ENCODE results near the gene ICOS.
"Not testable (repeated sequence)": the region's sequence is repeated elsewhere in the genome, so short reads cannot be mapped to it uniquely, and the experiment has no call there.

Gene ICOS

DNA sequence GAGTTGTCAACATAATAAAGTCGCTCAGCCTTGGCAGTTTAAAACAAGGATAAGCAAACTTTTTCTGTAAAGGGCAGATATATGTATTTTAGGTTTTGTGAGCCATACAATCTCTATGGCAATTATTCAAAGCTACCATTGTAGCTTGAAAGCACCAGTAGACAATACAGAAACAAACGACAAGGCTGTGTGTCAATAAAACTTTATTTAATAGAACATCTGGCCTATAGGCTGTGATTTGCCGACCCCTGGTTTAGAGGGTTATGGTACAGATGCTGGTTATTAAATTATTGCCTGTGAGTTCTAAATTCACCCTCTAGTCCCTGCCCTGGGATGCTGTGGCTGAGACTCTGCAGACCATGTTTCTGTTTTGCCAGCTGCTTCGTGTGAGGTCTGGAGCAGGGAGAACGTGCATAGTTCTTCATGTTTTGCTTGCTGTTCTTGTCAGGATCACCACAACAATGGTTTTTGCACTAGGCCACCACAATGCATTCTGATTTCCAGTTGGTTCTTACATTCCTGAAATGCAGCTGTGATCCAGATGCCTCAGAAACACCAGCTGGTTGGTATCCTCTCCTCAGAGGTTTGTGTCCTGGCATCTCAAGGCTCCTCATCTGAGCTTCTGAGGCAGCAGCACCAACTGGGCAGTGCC, 46.6 kb downstream of the ICOS start:
- DNase-seq, result no peak

DNA sequence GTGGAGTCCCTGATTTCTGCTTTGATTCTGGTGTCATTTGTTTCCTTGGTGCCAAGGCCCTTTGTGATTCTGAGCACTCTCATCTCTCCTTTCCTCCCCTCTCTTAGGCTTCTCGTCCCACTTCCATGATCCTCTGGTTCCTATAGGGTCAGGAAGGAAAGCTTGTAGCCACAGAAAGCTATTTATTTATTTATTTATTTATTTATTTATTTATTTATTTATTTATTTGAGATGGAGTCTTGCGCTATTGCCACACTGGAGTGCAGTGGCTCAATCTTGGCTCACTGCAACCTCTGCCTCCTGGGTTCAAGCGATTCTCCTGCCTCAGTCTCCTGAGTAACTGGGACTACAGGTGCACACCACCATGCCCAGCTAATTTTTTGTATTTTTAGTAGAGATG, 49.4 kb downstream of the ICOS start:
- not testable (repeated sequence) for DNase-seq

DNA sequence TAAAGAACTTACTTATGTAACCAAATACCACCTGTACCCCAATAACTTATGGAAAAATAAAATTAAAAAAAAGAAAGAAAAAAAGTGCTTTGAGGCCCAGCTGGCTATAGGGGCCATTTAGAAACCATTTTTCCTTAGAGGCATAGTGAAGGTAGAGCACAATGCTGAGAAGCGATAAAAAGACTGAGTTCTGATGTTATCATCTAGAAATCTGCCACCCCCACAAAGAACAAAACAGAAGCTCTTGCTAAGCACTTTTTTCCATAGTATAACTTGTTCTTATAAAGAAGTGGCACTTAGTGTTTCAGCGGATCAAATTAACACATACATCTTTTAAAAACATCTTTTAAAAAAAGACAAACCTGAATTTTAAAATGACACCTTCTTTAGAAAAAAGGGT, 51.4 kb downstream of the ICOS start:
- DNase-seq, result no peak

DNA sequence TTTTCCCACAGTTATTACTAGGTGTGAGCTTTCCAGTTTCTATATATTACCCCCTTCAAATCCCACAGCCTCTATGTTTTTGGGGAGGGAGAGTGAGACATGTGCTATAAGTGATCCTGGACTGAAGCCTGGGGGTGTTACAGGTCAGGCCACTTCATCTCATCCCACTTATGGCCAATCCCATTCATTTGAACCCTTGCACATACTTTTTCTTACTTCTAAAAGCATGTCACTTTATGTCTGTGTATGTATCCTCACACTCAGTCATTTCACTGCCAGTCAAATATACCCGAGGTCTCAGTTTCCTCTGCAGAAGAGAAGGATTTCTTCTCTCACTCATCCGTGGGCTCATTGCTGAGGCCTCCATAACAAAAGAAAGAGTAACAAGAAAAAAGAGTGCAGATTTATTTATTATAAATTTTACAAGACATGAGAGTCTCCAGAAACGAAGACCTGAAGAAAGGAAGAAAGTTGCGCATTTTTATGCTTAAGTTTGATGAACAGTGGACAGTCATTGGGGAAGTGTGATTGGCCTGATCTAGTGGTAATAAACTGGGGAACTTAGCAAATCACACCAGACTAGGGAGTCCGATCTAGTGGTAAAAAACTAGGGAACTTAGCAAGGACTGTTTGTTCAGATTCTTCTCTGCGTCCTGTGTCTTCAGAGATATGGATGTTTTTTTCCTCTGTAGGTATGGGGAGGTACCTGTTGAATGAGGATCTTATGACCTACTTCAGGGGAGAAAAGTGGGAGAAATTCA, 52.1 kb downstream of the ICOS start:
- DNase-seq, result no peak

DNA sequence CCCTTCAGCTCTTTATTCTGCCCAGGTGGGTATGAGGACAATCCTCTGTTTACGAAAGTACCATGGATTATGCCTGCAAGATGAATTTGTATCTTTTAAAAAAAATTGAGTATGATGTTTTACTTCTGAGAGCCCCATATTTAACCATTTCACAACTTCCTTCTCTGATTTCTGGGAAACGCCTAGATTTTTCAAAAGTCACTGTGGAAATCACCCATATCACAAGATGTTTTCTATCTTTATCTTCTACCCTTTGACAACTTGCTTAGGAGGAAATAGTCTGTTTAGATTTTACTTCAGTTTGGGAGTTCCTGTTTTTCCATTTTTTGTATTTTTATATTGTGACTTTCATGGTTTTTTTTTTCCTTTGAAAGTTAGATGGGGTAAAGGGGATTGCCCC, 53.0 kb downstream of the ICOS start:
- DNase-seq, result no peak

DNA sequence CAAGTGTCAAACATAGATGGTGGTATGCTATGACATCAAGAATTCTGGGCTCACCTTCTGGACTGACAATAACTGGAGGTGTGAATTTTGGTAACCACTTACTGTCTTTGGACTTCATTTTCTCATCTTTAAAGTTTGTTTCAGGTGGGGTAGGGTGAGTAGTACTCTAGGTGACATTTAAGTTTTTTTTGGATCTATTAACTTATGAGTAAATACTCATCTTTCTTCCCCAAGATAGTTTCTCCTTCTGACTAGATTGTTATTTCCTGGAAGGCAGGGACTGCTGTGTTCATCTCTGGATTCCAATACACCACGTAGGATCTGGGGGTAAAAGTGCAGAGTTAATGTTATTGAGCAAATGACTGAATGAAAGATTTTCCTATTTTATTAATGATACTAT, 55.9 kb downstream of the ICOS start:
- DNase-seq, result no peak

DNA sequence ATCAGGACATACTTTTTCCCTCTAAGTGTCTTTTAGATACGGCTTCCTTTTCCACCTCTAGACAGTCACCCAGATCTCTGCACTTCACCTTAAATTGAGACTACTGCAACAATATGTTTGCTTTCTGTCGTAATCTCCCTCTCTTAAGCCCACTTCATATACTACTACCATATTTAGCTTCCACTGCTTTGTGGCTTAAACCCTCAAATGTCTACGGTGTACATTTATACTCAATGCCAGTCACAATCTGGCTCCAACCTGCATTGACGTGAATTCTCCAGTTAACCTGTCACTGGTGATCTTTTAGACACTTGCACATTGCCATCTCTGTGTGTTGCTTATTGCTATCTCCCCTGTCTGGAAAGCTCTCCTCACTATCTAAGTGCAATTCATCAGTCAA, 56.4 kb downstream of the ICOS start:
- no peak for DNase-seq

DNA sequence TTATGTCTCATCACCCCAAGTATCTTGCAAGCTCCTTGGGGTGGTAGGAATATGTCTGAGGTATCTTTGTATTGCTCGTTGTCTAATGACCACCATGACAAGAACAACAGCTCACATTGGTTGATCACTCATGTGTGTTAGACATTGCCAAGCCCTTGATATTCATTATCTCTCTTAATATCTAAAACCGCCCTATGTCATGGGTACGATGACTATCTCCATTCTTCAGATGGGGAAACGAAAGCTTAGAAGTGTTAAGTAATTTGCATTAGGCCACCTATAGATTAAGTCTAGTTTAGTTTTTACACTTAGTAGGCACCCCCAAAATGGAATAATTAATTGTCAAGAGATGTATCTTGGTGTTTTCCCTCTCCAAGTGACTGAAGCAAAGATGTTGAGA, 57.0 kb downstream of the ICOS start:
- DNase-seq, result no peak

DNA sequence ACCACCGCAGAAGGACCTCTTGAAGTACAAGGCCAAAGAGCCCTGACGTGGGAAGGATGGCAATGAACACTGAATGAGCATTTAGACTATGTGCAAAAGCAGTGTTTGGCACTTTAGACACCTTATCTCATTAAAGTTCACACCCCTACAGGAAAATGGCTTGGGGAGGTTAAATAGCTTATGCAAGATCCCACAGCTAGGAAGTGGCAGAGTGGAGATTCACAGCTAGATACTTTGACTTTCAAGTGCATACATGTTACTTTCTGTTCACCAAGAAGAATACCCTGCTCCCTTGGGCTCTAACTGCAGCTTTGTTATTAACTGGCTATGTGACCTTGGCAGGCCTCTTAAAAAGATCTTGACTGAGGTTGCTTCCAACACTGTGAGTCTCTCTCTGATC, 58.2 kb downstream of the ICOS start:
- DNase-seq, result no peak

DNA sequence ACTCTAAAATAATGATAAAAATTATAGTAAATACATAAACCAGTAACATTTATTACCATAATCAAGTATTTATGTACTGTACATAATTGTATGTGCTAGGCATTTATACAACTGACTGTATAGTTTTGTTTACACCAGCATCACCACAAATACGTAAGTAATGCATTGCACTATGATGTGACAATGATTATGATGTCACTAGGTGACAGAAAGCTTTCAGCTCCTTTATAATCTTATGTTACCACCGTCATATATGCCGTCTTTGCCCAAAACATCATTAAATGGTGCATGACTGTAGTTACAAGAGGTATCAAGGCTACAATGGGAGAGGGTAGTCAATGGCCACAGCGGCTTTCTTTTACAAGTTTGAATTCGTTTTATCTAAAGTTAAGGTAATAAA, 60.1 kb downstream of the ICOS start:
- no peak for DNase-seq

DNA sequence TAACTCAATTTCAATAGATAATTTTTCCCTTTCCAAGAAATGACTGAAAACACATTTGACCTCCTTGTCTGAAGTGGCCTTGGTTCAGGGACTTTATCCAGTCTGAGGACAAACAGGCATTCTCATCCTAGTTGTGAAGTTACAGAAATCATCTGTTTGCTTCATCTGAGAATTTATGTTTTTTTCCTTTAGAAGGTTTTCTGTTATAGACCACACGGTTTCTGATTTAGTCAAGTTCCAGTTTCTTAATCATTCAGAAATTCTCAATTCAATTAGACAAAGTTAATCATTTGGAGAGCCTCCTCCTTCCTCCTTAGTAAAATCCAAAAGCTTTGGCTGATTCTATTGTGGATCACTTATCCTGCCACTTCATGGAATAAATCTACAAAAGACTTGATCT, 60.9 kb downstream of the ICOS start:
- no peak for DNase-seq

DNA sequence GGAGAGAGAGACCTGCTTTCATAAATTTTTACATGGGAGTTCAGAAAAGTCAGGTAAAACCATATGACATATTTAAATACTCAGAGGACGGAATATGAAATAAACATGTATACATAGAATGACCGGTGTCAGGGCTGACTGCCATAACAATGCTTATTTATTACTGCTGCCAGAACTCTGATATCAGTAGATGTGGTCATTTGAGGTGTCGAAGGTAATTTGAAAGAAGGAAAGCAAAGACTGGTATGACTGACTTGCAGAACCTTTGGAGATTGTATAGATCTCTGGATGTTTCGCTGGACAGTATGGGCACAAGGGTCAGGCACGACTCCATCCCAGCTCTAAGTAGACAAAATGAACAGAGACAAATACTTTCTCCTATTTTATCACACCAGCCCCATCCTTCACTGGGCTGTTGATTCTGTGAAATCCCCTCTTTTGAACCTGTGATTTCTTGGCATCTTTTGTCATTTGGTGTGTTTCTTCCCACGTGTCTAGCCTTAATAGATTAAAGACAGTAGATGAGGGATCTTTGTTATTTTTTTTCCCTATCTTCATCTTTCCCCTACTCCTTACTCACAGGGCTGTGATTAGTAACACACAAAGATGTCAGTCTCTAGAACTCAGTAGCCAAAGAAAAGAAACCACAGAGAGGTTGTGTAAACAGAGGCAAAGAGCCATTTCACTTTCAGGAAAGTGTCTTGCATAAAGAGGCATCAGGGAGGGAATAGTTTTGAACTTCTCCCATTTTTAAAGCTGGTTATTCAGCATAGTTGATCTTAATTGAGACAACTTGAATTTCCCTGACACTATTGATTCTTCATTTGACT, 61.6 kb downstream of the ICOS start:
- DNase-seq, result no peak

DNA sequence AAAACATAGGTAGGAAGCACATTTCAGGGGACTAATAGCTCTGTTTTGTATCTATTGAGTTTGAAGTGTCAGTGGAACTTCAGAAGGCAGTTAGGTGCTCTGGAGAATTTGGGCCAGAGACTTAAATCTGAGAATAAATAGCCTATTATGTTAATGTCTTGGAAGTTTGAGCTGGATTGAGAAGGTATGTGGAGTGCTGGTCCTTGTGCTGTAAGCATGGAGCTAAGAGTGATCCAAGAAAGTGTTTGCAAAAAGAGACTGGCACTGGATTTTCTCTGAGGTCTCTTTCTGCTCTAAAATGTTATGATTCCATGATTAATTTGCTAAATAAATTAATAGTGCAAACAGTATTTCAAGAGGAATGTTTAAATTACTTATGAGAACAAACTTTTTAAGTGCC, 63.3 kb downstream of the ICOS start:
- no peak for DNase-seq

DNA sequence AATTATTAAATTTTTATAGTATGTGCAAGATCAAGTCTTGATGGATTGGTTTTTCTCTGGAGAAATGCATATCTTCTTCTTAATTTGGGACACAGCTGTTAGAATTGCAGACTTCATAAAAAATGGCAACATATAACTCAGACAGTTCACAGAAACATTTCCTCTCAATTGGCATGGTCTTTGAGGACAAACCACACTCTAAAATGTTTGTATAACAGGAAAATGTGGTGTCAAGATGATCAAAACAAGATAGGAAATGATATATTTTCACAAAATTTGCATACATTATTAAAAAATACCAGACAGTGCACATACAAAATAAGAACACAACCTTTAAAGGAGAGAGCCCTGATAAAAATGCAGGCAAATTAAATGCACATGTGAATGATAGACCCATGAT, 63.9 kb downstream of the ICOS start:
- no peak for DNase-seq

DNA sequence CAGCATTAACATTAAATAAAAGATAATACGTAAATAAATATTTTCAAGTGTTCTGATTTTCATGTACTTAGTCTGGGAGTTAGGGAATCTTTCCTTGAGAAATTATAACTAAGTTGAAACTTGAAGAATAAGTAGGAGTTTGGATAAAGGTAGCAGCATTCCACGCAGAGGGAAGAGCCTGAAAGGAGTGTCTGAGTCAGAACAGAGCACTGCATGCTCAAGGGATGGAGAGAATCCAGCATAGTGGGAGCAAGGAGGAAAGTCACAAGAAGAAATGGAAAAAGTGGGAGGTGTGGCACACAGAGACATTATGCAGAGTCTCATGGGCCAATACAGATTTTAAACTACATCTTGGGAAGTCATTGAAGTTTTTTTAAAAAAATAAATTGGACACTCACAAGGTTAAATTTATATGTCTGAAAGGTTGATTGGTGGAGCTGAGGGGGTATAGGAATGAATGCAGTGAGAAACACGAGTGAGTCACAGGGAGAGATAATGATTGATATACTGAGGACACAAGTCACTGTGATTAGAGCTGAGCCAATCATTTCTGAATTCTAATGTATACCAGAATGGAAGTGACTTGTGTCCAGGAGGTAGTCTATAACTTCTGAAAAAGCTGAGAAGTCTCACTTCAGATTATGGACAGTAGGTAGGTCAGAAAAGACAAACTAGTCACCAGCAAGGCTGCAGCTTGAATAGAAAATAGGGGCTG, 66.9 kb downstream of the ICOS start:
- no peak for DNase-seq

DNA sequence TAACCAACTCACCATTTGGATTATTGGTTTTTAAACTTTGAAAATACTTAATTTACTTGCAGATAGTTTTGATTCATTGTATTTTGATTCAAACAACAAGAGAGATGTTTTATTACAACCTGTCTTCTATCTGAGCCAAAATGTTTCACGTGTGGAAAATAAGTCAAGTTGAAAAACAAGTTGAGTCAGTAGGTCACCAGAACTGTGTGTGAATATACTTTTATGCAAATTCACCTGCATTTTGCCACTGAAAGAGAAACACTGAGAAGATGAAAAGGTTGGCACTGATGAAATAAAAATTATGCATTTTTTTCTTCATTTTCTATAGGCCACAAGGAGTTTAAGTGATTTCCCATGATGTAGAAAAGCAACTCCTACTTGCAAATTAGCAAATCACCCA, 68.3 kb downstream of the ICOS start:
- DNase-seq, result no peak

DNA sequence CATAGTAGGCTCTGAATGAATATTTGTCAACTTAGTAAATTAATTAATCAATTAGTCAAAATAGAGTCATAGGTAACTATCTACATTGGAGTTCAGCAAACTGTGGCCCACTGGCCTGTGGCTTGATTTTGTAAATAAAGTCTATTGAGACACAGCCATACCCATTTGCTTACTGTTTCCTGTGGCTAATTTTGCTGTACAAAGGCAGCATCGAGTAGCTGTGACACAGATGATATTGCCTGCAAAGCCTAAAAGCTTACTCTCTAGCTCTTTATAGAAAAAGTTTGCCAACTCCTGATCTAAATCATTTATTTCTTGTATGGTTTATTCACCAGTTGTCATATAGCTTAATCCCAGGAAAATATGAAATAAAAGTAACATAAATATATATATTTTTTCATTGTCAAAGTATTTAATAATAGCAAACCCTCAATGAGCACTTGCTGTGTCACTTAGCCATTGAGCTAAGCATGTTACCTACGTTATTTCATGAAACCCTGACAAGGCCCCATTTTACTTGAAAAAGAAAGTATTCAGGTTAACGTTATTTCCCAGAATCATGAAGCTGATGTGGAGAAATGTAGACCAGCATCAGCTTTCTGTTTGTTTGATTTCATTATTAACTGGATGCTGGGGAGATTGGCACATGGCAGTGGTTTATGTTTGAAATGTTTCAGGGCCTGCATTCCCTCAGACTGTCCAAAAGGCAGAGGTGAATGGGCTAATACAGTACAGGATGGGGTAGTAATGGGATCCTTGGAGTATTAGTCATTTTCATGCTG, 69.6 kb downstream of the ICOS start:
- no peak for DNase-seq

DNA sequence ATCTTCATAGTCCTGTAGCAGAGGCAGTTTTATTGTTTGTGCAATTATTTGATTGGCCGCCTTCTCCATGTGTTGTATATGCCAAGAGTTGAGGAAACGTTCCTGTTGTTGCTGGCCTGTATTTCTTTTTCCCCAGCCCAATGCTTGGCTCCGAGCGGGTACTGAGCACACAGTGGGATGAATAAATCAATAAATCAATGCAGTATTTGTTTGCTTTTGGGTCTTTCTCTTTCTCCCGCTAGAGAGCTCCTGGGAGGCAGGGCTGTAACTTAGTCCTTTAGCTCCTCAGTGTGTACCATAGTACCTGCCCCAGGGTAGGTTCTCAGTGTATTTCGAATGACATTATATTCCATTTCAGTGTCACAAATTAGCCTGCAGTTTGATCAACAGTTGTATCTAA, 71.8 kb downstream of the ICOS start:
- DNase-seq, result no peak

DNA sequence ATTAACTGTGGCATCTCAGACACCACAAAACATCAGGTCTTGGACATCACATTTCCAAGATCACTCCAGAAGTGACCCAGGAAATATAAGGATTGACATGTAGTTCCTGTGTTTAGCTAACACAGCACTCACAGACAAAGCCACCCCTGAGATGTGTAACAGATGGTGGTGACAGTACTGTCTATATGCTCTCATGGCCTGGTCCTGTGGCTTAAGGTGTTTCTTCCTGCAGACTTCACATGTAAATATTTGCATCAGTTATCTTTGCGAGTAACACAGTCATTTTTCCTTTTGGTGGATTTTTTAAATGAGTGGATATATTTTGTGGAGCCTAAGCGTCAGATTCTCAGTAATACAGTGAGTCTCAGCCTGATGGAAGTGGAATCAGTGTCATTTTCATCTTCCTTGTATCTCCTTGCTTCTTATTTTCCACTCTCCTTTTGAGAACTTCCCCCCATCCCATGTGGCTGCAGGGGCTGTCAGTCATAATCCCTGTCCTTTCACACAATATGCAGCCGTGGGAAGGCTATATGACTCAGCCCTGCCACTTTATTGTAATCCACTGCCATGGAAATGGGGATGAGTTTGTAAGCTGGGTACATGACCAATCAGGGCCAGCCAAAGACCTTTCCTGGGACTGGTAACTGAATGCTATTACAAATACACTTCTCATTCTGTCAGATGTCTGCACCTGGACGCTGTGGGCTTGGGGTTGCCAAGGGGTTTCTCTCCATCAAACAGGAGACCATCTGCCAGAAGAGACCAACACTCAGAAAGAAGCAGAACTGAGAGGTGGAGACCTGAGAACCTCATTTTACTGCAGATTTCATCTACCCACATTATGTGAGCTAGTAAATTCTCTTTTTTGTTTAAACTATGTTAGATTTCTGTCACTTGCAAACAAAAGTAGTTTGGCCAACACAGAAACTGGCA, 74.3 kb downstream of the ICOS start:
- no peak for DNase-seq

All from NCI-H69 (cell line).